ENCODE results near the gene SLC17A7. TPM values are rescaled to one million over a fixed set of nuclear protein-coding genes. Genes with fewer than 3 reads are reported as not detected.
A peak's percentile ranks its signal among the peaks of the same experiment; 100 is the strongest.

The SLC17A7 gene
- total RNA-seq, 4 donors from 2014 or later: 0.48 to 6.3 (median 1.0) TPM

- ATAC-seq (ENCODE audit: low FRiP score): no peak
- no peak for TF ChIP-seq CTCF (IDR thresholded peaks at IDR 0.05)
- no peak for DNase-seq (ENCODE audit: low spot score)
Observed at GRCh38 chr19:49459388-49459787, 18.1 kb upstream of the SLC17A7 start.

DNA sequence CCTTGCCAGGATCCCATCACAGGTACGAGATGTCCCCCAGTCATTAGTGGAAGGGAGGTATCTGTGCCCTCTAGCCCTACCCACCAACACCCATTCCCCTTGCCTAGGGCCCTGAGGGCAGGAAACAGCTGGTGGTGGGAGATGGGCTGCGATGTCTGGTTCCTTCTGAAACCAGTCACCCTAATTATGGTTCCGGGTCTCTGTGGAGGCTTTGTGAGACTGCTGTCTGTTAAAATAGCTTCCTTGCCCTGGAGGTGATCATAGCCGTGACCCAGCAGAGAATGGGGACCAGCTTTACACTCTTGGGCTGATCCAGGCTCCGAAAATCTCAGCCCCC is 17.2 kb upstream of the SLC17A7 start:
- DNase-seq (ENCODE audit: low spot score): no peak
- no peak for TF ChIP-seq CTCF (IDR thresholded peaks at IDR 0.05)
- no peak for ATAC-seq (ENCODE audit: low FRiP score)

DNA sequence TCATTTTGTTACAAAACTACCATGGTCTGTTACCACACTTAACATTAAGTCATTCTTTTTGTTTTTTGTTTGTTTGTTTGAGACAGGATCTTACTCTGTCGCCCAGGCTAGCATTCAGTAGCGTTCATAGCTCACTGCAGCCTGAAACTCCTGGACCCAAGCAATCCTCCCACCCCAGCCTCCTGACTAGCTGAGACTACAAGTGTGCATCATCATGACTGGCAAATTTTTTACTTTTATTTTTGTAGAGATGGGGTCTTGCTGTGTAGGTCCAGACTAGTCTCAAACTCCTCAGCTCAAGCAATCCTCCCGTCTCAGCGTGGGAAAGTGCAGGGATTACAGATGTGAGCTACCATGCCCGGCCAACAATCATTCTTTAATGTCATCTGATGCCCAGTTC is 15.0 kb upstream of the SLC17A7 start:
- no peak for DNase-seq (ENCODE audit: low spot score)
- TF ChIP-seq CTCF (IDR thresholded peaks at IDR 0.05): no peak
- ATAC-seq (ENCODE audit: low FRiP score): no peak

- no peak for ATAC-seq (ENCODE audit: low FRiP score)
- DNase-seq (ENCODE audit: low spot score): no peak
- TF ChIP-seq CTCF (IDR thresholded peaks at IDR 0.05): no peak
Observed at GRCh38 chr19:49455773-49456172, 14.4 kb upstream of the SLC17A7 start.

DNA sequence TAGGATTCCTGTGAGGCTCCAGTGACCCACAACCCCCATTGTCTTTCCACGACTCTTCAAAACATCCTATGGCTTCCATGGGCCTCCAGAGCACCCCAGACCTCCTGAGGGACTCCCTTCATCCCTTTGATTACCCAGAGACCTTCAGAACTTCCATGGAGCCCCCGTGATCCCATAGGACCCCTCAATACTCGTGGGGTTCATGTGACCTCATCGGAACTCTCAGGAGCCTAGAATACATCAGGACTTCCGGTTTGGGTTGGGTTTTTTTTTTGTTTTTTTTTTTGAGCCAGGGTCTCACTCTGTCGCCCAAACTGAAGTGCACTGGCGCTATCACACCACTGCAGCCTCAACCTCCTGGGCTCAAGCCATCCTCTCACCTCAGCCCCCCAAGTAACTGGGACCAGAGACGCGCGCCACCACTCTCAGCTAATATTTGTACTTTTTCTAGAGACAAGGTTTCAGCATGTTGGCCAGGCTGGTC is 12.5 kb upstream of the SLC17A7 start:
- no peak for ATAC-seq (ENCODE audit: low FRiP score)
- TF ChIP-seq CTCF (IDR thresholded peaks at IDR 0.05): no peak
- DNase-seq (ENCODE audit: low spot score): no peak

DNA sequence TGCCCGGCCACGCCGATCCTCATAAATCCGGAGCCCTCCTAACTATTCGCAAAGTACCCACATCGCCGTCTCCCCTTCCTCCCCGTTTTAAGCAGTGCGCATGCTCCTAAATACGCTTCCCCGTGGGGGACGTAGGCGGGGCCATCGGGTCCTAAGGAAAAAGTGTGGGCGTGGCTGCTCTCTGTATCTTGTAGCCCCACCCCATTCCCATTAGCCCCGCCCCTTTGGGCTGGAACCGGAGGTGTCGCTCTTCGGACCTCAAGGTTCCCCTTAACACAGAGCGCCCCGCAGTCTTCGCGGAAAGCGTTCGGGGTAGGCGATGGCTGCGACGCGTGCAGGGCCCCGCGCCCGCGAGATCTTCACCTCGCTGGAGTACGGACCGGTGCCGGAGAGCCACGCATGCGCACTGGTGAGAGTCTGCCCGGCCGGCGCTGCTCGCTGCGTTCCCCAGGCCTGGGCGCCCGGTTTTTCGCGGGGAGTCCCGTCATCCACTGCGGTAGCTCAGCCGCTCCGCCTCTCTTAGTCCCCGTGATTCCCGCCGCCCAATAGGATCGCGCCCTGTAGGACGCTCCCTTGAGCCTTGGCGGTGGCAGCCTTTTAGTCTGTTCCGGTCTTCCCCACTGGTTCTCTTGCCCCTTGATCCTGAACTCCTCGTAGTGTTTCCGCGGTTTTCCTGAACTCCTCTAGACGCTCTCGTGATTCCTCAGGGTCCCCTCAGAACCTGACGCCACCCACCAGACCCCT is 11.9 kb upstream of the SLC17A7 start, which contains the start of gene ALDH16A1:
ALDH16A1 (plus strand) TSS at position 213 of the 744 bp plus-strand sequence; CDS start at position 320, 107 bp downstream.
- no peak for TF ChIP-seq CTCF (IDR thresholded peaks at IDR 0.05)
- peak; percentile 94 for ATAC-seq (ENCODE audit: low FRiP score)
- peak; percentile 88 for DNase-seq (ENCODE audit: low spot score)
